HG02884 (cell line): ENCODE measurements around the gene STARD13.

ENCODE experiments used
- ATAC-seq: cut with Tn5 transposase; IDR thresholded peaks from one replicate; pipeline ENCODE4 v1.9.1; 2021; ENCODE audit warnings: mild to moderate bottlenecking, moderate library complexity; ENCODE audit not compliant: unreplicated experiment

The STARD13 gene

DNA sequence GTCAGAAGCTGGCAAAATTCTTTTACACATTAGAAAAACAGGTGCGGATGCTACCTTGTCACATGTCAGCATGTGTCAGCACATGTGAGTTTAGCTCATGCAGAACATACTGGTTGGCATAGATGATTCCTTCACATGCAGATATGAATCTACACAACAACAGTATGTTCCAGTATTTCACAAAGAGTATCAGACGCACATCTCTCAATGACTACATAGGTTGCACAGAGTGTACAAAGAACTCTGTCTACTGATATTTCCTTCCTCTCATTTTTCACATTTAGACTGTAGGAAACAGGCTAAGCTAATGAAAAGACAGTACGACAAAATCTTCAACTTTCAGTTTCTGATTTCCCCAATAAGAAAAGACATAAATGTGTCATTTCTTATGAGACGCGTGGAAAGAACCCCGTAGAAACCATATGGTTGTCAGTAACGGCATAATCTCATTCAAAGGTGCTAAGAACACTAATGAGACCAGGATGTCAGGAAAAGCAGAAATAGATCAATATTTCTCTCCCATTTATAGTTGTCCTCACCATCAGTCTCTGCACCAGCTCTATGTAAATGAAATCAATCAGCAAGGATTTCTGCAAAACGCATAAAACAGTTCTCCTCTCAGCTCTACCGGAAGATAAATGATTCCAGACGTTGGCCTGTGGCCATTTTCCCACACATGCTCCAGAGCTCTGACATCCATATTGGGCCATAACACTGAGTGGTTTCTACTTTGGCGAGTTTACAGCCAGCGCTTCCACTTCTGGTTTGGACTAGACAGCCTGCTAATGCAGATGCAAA, 81.2 kb downstream of the STARD13 start:
- no peak for ATAC-seq

DNA sequence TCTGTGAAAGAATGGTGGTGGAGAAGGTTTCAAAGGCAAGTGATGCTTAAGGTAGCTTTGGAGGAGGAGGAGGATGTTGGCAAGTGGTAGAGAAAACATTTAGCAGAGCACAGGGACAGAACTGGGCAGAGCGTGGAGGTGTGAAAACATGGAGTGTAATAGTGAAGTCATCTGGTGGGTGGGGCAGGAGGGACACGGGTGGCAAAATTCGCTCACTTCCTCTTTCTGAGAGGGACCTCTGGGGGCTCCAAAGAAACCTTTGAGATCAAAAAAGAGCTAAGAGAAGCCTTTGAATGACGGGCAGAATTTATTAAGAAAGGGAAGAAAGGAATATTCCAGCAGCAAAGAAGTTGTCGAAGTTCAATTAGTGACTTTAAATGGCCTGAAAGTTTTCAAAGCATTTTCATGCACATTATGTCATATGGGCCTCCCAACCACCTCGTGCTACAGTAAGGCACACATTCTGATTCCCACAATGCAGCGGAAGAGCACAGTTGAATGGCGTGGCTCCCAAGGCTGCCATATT, 82.8 kb downstream of the STARD13 start:
- ATAC-seq = no peak

DNA sequence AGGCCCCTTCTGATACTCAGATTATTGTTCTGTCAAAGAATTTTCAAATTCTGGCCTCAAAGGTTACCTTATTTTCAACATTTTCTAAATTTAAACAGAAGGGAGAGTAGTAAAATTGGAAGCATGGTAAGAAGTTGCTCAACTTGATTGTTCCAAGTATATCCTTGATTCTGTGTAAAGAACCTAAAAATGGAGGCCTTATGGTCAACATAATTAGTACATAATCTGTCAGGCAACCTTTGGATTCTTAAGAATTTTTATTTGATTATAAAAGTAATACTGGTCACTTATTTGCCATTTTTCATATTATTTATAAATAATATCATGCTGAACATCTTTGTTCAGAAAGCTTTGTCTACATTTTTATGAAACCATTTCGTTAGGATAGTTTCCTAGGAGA, 83.9 kb downstream of the STARD13 start:
- no peak for ATAC-seq

DNA sequence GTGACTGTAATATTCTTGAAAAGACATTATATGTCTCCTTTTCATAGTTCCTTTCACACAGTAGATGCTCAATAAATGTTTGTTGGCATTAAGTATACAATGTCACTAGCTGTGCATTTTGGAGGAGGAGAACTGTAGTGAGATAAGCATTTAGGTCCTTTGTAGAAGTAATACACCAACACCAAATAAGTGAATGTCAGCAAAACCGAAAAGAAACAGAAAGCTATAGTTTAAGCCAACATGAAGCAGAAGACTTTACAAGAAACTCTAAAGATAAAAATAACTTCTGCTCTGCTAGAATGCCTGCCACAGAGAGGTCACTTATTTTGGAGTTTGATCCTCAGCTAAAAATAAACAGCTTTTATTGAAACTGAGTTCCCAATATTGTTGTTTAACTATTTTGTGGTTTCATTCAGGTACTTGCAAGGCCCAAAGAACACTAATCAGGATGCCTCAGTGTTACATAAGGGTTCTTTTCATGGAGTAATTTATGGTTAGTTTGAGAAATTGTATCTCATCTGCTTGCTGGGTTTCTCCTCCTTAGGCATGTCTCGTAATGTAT, 86.2 kb downstream of the STARD13 start:
- no peak for ATAC-seq

DNA sequence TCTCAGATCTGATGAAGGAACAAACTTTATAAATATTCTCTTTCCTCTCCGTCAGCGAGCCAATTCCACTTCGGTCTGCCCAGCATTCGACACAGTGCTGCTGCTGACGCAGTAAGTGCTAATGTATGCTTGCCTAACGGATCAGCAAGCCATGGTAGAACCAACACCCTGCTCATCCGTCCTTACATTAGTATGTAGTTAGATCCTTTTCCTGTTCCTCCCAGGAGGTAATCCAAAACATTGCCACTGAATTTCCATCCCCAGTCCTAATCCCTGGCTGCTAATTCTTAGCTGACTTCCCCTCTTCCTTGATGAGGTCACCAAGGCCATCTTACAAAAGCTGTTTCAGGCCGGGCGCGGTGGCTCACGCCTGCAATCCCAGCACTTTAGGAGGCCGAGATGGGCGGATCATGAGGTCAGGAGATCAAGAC, 88.0 kb downstream of the STARD13 start:
- no peak for ATAC-seq

DNA sequence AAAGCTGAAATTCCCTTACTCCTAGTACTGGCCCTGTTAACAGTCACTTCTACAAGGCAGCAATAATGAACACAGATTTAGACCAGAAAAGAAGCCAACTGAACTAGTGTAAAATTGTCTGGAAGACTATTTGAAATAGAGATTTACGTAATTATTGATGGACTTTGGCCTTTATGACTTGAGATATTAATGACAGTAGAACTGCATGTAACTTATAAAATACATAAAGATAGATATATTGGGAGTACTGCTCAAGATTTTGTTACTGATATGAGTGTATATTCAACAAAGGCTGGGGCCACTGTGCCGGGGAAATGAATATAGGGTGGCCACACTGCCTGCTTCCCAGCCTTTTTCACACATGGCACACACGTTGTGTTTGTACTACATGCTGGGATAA, 88.8 kb downstream of the STARD13 start:
- ATAC-seq = no peak

DNA sequence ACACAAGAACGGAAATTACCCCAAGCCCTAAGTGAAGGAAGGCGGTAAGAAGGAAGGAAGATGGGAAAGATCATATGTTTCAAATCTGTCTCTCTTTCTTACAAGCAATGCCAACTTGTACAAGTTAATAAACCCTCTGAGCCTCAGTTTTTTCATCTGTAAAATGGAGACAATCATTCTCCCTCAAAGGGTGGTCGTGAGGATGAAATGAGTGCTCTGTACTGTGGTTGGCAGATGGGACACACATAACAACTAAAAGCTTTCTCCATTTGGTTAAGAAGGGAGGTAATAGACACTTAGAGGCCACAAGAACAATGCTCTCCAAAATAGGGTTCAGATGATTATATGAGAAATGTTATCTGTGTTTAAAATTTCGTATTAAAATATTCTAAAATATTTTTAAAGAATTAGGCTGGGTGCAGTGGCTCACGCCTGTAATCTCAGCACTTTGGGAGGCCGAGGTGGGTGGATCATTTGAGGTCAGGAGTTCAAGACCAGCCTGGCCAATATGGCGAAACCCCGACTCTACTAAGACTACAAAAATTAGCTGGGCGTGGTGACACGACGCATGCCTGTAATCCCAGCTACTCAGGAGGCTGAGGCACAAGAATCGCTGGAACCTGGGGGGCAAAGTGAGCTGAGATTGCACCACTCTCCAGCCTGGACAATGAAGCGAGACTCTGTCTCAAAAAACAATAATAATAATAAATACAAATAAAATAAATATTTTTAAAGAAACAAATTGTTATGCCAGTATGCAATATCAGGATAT, 89.7 kb downstream of the STARD13 start:
- no peak for ATAC-seq

DNA sequence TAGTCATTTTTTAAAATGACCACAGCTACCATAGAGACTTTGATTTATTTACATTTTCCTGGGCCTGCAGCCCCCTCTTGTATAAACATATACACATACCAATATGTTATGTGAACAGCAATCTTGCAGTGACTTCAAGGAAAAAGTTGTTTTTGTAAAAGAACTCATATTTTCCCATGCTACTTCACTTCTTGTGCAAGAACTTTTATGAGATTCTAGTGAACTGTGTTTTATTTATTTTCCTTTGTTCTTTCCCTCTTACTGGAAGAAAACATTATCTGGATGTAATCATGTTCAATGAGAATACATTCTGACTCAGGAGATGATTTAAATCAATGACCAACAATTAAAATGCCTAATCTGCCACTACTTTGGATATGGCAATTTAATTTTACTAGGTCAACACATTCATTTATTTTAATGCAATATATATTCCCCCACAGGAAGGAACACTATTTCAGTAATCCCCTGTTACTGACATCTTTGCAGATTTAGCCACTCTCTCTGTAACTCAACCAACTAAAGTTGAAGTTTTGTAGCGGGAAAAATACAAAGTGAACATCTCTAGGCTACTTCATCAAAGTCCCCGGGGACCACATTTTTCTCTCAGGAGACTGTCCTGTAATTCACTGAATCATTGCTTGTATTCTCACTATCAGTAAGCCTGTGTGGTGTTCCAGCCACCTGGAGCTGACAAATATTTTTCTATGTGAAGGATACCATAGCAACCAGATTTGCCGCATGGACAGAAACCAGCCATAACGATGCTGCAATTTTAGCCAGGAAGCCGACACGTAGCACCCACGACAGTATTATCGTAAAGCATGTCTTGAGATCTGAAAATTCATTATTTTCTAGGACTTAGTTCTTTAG, 90.5 kb downstream of the STARD13 start:
- ATAC-seq = peak; percentile 91

DNA sequence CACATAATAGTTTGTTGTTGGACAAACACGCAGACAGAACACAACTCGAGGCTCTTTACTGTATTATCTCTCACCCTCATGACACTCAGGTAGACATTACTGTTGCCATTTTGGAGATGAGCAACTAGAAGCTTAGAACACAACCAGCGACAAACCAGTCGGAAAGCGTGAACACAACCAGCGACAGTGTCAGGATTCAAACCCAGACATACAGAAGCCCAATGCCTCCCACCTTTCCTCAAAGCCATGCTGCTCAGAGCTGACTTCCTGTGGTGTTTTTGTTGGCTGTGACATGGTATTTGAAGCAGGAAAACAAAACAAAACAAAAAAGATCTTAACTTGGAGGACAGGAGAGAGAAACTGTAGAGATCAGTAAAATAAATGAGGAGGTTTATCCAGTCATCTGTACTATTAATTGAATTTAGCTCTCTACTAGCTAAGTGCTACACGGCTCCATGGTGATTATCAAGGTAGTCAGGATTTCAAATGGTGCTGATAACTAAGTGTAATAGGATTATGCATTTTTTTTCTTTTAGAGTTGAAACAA, 92.1 kb downstream of the STARD13 start:
- ATAC-seq = no peak

DNA sequence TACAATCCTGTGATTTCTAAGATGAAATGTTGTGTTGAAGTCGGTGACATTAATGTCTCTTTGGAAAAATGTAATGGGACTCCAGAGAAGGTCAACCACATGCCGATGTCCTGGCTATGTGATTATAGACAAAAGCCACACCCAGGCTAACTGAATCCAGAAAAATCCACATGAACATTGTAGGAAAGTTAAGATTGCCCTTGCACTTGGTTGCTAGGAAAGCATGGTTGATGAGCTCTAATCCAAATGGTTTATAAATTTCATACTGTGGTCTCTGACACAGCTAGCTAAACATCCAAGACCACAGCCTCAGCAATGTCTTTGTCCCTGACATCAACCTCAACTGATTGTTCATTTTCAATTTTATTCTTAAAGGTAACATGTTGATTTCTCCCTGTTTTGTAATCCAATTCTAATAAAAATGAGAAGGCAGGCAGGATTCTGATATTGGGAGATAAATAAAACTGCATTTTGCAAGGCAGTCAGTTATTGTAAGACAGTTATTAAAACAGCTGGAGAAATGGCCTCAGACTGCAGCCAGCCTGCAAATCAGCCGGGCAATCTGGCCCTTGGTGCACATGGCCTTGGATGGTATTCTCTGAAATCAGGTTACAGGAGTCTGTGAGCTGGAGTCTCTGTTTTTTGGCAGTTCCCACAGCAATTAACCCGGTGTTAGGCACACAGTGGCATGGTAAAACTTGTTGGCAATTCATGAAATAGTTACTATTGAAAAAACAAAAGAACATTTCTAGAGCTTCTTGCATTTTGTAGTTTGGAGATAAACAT, 93.9 kb downstream of the STARD13 start:
- ATAC-seq = no peak

DNA sequence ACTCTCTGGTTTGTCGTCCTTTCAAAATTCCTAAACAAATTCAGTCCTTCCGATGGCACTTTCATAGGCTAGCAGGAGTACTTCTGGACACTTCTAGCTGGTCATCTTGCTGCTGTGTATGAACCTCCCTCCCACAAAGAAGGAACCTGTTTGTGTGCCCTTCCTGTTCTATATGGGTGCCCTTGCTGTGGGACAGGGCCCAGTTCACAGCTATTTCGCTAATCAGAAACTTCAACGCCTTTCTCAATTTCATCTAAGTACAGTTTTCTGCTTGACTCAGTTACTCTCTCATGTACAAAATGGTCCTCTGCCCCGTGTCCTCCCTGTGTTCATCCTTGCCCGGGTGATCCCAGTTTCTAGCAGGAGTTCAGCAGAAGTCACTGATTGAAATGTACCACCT, 96.1 kb downstream of the STARD13 start:
- ATAC-seq = no peak

DNA sequence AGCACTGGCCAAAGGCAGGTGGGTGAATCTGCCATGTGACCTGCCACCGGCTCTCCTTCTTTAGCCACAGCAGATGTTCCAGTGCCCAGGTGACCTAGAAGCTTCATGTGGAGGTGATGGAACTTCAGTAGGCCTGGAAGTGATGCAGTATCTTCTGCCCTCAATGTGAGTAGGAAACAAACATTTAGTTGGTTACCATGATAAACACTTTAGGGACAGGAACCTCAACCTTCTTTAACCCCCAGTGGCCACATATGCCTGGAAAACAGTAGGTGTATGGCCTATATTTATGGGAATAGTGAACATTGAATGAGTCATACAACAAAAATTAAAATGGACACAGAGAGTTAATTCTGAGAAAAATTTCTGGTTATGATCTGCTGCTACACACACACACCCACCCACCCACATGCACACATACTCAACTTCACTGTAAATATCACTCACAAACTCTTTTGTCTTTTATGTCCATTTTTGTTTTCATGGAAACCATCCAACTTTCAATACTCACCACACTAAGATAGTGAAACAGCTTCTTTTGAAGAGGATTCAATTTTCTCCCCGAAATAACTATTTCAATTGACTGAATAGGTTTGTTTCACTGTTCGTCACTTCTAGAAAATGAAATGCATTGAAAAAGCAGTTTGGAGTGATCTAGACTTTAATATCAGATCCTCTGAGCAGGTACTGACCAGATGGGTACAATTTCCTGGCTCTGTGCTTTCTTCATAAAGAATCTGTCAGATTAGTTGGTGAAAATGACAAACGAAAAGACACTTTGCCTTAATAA, 97.3 kb downstream of the STARD13 start:
- peak; percentile 84 for ATAC-seq

DNA sequence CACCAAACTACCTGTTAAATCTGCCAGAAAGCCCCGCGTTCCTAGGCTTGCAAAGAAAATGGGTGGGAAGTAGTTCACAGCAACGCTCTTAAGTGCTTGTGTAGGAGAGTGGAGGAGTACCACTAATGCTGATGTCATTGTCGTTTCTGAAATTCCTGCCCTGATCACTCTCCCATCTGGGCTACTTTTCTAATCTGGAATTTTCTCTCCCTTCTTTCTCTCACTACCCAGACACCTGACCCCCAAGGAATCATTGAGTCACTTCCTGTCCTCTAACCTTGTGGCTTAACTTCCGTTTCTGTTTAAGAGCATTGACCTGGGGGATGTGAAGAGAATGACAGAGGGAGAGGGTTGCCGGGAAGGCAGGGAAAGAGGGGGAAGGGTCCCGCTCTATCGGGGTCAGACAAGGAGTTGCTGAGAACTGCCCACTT, 98.7 kb downstream of the STARD13 start:
- ATAC-seq = no peak

DNA sequence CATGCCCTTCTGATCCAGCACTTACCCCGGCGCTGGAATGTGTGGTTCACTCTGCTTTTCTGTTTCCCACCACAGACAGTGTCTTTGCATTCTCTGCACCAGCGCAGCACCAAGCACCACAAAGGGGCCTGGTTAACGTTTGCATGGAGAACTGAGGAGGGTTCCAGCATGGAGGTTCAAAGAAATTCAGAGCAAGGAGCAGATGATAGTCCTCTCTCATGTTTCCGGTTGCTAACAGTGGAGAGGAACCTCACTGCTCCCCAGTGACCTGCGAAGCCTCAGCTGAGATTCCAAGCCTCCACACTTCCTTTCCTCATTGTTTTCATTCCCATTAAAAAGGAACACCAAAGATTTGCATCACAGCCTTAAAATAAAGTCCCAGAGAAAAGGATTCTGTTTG, 99.7 kb downstream of the STARD13 start:
- no peak for ATAC-seq

DNA sequence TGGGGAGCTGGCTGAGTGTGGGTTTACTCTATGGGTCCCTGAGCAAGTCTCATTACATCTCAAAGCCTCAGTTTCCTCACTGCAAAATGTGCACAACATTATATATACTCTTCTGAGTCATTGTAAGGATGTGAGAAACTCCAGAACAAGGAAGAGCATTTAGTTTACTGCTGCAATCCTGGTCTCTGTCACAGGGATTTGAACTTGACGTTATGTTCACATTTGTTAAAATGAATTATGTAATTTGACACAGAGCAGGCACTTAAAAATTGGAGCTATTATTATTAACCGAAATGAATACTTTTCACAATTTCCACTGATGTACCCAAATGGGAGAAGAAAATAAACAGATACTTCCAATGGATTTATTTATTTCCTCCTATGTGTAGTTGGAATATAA, 101.0 kb downstream of the STARD13 start:
- ATAC-seq = no peak

DNA sequence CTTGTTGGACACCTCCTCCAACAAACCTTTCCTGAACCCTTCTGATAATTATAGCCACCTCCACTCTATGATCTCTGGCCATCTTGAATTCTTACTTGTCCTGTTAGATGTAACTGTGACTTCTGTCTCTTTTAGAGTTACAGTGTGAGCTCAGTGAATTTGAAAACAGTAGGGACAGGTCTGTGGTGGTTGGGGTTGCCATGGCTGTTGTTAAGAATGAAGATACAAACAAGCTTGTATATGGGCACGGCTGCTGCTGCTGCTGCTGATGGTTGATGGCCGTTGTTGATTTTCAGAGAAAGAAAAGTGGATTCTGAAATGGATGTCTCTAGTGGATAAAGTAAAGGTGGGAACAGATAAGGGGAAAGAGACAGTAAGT, 101.5 kb downstream of the STARD13 start:
- ATAC-seq = no peak

DNA sequence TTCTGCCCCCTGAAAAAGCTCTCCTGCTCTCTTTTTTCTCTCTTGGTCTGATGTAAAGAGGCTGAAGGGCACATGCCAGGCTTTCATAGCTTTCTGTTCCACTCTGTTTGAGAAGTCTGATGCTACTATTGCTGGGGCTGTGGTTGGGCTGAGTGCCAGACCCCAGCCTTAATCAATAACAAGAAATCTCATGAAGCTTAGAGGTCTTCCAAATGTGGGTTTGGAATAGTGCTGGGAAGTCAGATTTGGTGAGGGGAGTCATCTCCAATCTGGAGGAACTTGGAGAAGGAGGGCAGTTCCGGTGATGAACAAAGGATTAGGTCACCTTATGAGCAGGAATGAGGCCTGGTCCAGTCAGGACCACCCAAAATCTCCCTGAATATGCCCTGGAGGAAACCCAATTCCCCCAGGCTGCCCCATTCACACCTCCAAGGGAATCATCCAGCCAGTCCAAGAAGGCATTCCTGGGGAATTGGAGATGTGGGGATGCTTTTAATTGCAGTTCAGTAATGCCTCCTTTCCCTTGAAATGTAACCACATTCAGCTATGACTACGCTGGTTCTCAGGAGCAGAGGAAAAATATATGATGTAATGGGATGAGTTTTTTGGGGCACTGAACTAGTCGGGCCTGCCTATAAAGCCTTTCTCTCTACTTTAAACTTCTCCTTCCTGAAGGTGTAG, 102.0 kb downstream of the STARD13 start:
- ATAC-seq = no peak

DNA sequence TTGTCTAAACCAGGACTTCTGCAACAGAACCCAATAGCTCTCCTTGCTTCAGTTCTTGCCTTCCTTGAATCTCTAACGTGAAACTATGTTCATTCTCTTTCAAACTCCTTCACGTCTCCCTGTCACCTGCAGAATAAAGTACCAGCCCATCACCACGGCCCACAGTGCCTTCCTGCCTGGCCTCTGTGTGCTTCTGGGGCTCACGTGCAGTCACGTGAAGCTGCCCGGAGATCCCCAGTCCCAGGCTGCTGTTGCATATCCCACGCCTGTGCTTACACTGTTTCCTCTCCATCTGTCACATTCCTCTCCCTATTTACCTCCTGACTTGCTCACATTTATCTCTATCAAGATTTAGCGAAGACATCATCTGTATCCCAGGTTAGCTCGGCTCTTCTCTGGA, 102.8 kb downstream of the STARD13 start:
- peak; percentile 70 for ATAC-seq
